HL-60 (cell line): Measurements from ENCODE around the gene STK32B.

Experiments used
- CTCF ChIP-seq: IDR thresholded peaks from one replicate; pipeline ENCODE4 v1.5.1; 2011; ENCODE audit warnings: low read length, control low read depth, inconsistent platforms; ENCODE audit not compliant: insufficient read depth
- SPI1 ChIP-seq: IDR thresholded peaks from 2 replicates; pipeline ENCODE4 v1.6.1; 2012; ENCODE audit warnings: low read depth, mild to moderate bottlenecking, borderline replicate concordance

- no peak for TF ChIP-seq CTCF
- TF ChIP-seq SPI1, result no peak
Measured at GRCh38 chr4:5459236-5459635, 408.0 kb downstream of the STK32B start.
